HG03439 (cell line): ENCODE data around the gene ACER2.

Experiments used
- ATAC-seq: cut with Tn5 transposase; IDR thresholded peaks from one replicate; pipeline ENCODE4 v1.9.1; 2021; ENCODE audit warnings: mild to moderate bottlenecking, moderate library complexity; ENCODE audit not compliant: unreplicated experiment

The ACER2 gene

DNA sequence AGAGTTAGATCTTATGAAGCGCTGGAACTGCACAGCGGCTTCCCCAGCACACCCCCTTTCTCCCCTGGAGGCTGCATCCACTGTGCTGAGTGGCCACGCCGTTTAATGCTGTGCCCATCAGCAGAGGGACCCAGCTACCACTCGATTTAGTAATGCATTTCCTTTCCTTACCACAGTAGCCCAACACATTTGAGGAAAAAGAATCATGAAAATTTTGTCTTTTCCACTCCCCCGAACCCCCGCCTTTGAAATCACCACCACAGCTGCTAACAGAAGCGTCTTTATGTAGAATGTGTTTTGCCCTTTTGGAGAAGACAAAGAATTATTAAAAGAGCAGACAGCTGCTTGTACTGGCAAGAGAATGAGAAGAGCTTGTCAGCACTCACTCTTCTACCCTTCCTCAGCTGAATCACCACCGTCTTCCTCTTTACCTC is 73.2 kb downstream of the ACER2 start:
- no peak for ATAC-seq

DNA sequence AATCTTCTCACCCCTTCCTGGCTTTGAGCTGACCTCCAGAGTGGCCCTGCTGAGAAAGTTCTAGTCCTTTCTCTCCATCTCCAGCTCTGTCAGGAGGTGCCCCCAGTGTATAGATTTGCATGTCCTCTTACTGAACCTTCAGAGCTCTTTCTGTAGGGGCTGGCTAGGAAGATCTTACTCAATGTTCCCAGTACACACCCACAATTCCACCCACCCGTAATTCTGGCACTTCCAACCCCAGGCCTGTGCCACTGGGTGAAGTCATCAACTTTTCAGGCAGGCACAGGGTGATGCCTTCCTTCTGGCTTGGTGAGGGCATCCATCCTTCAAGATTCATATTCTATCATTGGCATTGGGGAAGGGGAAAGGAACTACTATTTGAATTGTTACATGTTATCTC is 75.9 kb downstream of the ACER2 start:
- no peak for ATAC-seq

DNA sequence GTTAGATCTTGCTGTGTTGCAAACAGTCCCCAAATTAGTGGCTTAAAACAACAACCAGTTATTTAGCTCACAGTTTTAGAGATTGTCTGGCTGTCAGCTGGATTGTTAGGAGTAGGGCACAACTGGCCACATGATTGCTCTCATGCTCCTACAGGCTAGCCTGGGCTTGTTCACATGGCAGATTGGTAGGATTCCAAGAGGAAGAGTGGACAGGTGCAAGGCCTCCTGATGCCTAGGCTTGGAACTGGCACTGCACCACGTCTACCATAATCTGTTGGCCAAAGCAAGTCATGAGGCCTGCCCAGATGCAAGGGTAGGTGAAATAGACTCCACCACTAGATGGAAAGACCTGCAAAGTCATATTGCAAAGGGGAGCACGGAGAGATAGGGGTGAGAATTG is 76.4 kb downstream of the ACER2 start:
- no peak for ATAC-seq

DNA sequence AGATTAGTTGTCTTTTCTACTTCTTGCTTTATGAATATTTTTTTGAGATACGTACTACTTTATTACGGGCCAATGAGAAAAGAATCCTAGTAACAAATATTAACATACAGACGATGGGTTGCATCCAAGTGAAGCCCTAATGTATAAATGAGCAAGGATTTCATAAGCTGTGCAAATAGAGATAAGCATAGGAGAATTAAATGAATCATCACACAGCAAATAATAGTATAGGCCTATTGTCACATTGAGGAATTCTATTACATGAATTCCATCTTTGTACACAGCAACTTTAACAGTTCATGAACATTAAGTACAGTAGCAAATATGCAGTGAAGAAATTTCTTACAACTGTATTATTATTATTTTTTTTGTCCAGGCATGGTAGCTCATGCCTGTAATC is 78.0 kb downstream of the ACER2 start:
- ATAC-seq = no peak

DNA sequence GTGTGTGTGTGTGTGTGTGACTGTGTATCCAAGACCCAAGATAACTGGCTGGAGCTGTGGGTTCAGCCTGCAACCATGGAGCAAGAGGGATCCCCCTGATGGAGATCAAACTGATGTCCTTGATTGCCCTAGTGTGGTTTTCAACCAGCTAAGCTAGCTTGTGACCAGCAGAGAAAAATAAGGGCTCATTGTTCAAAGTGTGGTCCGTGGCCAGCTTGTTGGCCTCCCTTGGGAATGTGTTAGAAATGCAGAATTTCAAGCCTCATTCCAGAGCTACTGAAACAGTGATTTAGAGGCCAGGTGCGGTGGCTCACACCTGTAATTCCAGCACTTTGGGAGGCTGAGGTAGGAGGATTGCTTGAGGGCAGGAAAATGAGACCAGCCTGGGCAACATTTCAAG is 79.9 kb downstream of the ACER2 start:
- no peak for ATAC-seq

DNA sequence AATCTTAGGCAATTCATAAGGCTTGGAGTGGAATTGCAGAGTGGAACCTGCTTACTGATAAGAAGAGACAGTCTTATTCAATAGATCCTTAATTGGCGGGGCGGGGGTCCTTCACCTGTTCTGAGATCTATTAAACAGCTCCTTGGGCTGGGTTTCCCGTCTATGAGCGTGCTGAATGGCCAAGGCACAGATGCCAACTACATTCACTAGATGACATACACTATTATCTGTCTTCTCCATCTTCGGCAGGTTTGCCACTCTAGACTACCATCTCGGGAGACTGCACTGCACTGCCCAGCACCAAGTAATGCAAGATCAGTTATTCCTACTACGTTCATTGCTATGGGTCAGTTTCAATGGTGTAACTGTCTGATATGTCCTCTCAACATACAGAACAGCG is 81.5 kb downstream of the ACER2 start:
- no peak for ATAC-seq

DNA sequence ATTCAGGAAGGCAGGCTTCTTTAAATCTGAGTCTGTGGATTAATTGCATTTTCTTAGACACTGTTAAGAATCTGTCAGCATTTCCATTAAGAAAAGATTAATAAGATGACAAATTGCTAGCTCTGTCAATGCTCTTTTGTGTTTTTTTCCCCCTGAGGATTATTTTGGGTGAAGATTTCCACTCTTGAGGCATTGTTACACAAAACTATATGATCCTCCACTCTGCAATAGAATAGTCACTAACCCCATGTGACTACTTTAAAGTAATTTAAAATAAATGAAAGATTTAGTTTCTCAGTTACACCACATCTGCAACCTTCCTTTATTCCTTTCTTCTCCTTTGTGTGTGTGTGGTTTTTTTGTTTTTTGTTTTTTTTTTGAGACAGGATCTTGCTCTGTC is 82.0 kb downstream of the ACER2 start:
- ATAC-seq = no peak

DNA sequence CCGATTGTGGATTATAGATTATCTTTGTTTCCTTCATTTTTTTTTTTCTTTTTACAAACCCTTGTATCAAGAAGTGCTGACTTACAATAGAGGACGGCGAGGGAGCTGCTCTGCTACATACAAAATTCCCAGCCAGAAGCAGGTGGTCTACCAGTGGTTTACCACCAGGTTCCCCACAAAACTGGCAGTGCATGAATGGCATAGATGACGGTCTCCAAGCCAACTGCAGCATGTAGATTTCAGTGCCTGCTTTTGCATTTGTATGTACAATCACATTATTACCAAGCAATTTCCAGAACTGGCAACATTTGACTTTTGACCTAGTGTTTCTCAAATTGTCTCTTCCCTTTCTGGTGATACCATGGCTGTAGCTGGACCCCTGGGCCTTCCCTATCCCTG is 84.0 kb downstream of the ACER2 start:
- no peak for ATAC-seq

DNA sequence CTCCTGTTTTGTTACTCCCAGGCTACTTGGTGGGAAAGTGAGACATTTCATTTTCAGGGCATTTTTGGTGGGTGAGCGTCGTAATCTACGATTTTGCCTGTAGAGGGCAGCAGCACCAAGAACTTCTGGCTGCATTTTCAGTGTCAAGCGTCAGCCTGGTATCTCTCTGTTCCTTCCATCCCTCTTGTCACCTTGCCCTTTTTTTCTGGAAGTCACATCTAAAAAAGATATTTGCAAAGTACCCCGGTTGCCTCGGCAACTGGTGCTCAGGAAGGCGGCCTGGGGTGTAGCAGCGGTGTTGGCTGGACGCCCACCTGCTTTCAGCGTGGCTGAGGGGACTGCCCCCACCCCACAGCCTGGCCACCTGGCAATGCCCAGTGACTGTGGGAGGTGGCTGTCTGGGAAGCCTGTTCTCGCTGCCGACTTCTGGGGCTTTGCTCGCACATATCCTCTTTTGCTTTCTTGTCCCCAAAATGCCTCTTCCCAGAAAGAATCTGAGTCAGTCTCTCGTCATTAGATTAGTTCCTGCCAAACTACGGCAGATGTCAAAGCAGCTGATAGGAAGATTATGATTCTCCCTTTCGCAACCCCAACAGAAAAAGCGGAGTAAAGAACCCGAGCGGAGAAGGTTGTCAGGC is 84.5 kb downstream of the ACER2 start:
- ATAC-seq = peak; percentile 63

DNA sequence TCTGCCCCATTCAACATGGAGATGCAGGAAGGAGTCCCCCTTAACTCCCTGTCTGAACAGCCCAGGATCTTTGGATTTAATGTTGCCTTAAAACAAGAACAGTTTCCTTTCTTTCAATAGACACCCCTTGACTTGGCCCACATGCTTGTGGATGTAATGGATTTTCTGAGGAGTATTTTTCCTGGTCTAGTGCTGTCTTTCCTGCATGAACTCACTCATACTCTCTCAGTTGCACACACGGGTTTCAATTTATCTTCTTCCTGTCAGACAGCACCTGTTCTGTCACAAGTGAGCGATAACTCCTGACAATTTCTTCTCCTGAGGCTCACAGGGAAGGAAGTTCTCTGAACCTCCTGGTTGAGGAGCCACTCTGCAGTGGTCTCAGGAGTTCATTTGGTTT is 85.1 kb downstream of the ACER2 start:
- ATAC-seq = no peak

DNA sequence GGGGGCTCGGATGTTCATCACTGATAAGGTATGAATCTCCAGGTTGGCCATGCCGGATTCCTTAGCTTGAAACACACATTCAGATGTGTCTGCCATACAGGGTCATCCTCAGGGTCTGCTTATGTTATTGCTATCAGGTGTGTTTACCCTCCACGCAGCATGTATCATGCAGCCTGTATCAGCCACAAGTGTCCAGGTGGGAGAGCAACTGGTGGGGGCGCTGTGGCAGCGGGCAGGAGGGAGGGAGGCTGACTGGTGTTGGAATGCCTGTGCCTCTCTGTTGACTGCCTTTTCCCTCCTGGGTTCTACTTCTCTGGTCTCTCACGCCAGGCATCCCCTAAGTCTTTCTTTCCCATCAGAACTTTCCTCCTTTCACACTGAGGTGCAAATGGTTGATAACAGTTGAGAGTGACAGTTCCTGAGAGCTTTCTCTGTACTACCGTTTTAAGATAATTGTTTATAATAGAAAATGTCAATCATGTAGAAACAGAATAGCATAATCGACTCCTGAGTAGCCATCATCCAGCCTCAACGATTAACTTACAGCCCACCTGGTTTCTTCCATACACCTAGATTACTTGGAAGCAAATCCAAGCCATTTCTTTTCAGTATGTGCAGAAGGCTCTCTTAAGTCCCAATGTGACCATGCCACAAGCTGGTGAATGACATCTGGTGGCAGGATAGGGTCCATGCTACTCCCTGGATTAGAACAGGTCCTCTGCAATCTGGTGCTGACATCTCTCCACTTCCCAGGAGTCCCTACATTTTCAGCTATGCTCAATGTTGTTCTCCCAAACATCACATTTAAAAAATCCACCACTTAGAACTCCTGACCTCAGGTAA is 86.6 kb downstream of the ACER2 start:
- ATAC-seq = no peak

DNA sequence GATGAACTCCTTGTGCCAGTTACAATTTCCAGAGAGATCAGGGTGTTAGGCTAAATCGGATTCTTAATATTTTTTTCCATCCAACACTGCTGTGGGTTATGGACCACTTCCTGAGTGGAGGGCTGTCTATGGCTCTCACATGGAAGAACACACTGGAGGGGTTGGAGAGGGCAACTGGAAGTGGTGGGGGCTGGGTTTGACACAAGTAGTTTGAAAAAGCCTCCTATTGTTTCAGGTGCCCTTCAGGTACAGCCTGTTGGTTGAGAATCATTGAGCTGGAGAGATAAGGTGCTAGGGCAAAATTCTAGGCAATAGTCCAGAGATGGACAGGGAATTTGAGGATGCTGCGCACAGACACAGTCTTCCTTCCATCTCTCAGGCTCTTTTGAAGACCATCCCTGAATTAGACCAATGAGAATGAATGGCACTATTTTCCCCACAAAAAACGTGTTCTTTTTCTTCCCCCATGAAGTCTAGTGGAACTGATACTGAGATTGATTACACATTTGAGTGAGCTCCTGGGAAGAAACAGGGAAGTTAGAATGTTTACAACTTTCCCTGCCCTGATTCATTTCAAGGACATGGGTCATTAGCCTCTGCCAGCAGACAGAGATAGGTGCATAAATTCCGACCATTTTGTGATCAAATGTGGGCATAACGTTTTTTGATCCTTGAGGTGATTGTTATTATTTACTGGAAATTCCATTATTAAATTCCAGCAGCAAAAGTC is 87.7 kb downstream of the ACER2 start:
- ATAC-seq = no peak

DNA sequence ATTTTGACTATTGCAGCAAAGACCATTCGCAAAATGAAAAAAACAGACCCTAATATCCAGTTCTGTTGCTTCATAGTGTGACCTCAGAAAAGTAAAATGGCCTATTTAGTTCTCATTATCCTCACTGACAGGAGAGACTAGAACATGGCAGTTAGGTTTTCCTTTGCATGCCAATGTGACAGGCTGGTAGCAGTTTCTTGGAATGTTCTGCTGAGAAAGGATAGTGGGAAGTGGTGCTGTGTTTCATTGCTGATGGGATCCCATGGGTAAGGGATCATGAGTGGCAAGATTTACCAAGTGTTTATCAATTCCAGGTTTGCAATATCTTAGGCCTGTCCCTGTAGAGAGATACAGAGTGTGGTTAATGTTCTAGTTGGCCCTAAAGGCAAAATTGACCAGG is 88.5 kb downstream of the ACER2 start:
- ATAC-seq = no peak

DNA sequence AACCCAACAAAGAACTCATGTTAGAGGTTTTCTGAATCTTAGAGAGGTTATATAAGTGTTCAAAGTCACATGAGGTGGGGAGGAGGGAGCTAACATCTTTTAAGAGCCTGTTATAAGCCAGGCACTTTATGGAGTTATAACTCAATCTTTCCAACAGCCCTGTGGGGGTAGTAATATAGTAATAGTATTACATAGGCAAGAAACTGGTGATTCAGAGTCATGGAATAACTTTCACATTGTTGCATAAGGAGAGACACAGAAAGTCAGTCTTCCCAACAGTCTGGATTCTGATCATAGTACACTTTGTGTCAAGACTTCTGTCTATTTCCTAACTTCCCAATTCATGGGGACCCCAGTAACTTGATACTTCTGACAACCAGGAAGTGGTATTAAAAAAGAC is 89.2 kb downstream of the ACER2 start:
- ATAC-seq = no peak
